ENCODE data around the gene MMP14. TPM values are rescaled to one million over a fixed set of nuclear protein-coding genes. Genes with fewer than 3 reads are reported as not detected.
A peak's percentile ranks its signal among the peaks of the same experiment; 100 is the strongest.
"Not testable (repeated sequence)": the region's sequence is repeated elsewhere in the genome, so short reads cannot be mapped to it uniquely, and the experiment has no call there.

MMP14 gene
- total RNA-seq (10 to 100 TPM in 3 of 4 donors, 1 to 10 TPM in 1; 9.6 to 18.5 (median 14.7) TPM), polyA plus RNA-seq (10 to 100 TPM in 2 of 3 donors, 1 to 10 TPM in 1; 7.6 to 15.1 (median 10.0) TPM)
- long read RNA-seq, donor 1, partial matches to known transcripts = 0 of 1 reads
- long read RNA-seq, donor 1, other reads (novel, unspliced or antisense) = 0 of 1 reads
- long read RNA-seq, donor 2 = 0 reads

GRCh38 chr14:22836301-22837113 lies at the start of gene MMP14:
TSS of gene MMP14 (plus strand) at chr14:22836585. CDS start at chr14:22836818, 233 bp downstream.
- WGBS, 3 donors = 5 to 6% (median 5%) methylated on average over 45 to 46 of the region's 46 CpGs
- Histone ChIP-seq H3K27me3 (ENCODE audit: insufficient read depth in 3 of 3, low read length in 2 of 3) (peaks cover 0 to 16% (median 13%) of the 10 kb centered on the region in 3 donors), H3K4me3 (peak within 1 kb of the TSS; percentile 77), H3K27ac (peak within 1 kb of the TSS; percentile 74), H3K36me3 (ENCODE audit: insufficient read depth in 1 of 2, low read depth in 1 of 2) (peaks cover 0 to 42% of the 10 kb centered on the region in 2 donors), H3K4me1 (peaks cover 6% of the 10 kb centered on the region), H3K9me3 (no peaks in the 10 kb centered on the region)
- peak; percentile 77 to 84 for DNase-seq
- intact Hi-C loops (cut with DNase I) = no loop called here
- ATAC-seq = peak; percentile 50 to 68 (median 56)
- no peak for TF ChIP-seq CTCF (IDR thresholded peaks at IDR 0.05)

DNA sequence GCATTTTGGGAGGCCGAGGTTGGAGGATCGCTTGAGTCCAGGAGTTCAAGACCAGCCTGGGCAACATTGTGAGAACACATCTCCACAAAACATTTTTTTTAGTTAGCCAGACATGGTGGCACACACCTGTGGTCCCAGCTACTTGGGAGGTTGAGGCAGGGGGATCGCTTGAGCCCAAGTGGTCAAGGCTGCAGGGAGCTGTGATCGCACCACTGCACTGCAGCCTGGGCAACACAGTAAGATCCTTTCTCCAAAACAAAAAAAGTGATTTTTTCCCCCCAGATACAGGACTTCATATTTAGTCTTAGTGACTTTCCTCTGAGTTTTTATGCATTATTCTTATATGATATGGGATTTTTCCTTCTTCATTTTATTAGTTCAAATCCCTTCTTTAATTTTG lies 49.7 kb upstream of the MMP14 start:
- H3K9me3 ChIP-seq = no peaks in the 10 kb centered on the region
- H3K36me3 ChIP-seq (ENCODE audit: insufficient read depth in 1 of 2, low read depth in 1 of 2) = no peaks in the 10 kb centered on the region
- no peak overlapping the region for H3K27ac ChIP-seq
- 96% methylated on average over 4 of the region's 4 CpGs for WGBS, 3 donors
- H3K27me3 ChIP-seq (ENCODE audit: insufficient read depth in 3 of 3, low read length in 2 of 3) = no peaks in the 10 kb centered on the region
- no peak overlapping the region for H3K4me3 ChIP-seq
- DNase-seq (no peak), ATAC-seq (no peak)
- no peaks in the 10 kb centered on the region for H3K4me1 ChIP-seq
- TF ChIP-seq CTCF (IDR thresholded peaks at IDR 0.05) = no peak
- intact Hi-C loops (cut with DNase I) = no loop called here

DNA sequence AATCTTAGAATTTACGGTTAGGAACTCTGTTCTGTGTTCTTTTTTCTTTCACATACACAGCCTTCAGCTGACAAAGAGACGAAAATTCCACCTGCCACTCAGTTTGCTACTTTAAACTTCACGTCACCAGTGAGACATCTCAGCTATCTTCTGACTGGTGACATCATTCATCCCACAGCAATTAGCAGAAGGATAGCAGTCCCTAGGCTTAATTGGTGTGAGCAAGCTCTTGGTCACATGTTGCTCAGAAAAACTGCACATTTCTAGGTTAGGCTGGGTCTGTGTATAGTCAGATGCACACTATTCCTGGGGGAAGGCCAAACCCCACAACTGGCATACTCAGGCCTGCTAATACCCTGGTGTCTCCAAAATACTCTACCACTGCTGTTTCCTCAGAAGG lies 45.1 kb upstream of the MMP14 start:
- Histone ChIP-seq H3K36me3 (ENCODE audit: insufficient read depth in 1 of 2, low read depth in 1 of 2) (no peaks in the 10 kb centered on the region), H3K27me3 (ENCODE audit: insufficient read depth in 3 of 3, low read length in 2 of 3) (peaks cover 0 to 3% (median 0%) of the 10 kb centered on the region in 3 donors), H3K4me3 (no peak overlapping the region), H3K9me3 (no peaks in the 10 kb centered on the region), H3K27ac (peak overlapping the region; percentile 32), H3K4me1 (no peaks in the 10 kb centered on the region)
- intact Hi-C loops (cut with DNase I) = no loop called here
- TF ChIP-seq CTCF (IDR thresholded peaks at IDR 0.05) = no peak
- 37 to 47% (median 39%) methylated on average over 3 of the region's 3 CpGs for WGBS, 3 donors
- ATAC-seq (peak in 2 of 4 donors; percentile 33 to 74), DNase-seq (no peak)

- H3K27ac ChIP-seq = no peak overlapping the region
- ATAC-seq = no peak
- intact Hi-C loops (cut with DNase I) = no loop called here
- no peak for TF ChIP-seq CTCF (IDR thresholded peaks at IDR 0.05)
- no peaks in the 10 kb centered on the region for H3K9me3 ChIP-seq
- H3K4me3 ChIP-seq = no peak overlapping the region
- DNase-seq = no peak
- H3K4me1 ChIP-seq = no peaks in the 10 kb centered on the region
- 80 to 98% (median 87%) methylated on average over 2 of the region's 2 CpGs for WGBS, 3 donors
- no peaks in the 10 kb centered on the region for H3K36me3 ChIP-seq (ENCODE audit: insufficient read depth in 1 of 2, low read depth in 1 of 2)
- H3K27me3 ChIP-seq (ENCODE audit: insufficient read depth in 3 of 3, low read length in 2 of 3) = peaks cover 0 to 4% (median 0%) of the 10 kb centered on the region in 3 donors
Measured at GRCh38 chr14:22792158-22792557, 44.2 kb upstream of the MMP14 start.

DNA sequence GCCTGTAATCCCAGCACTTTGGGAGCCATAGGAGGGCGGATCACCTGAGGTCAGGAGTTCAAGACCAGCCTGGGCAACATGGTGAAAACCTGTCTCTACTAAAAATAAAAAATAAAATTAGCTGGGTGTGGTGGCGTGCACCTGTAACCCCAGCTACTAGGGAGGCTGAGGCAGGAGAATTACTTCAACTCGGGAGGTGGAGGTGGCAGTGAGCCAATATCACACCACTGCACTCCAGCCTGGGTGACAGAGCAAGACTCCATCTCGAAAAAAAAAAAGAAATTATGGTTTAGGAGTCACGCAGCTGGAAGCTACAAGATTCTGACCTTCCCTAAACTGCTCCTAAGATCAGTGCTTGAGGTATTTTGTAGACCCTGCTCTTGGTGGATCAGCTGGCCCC lies 42.8 kb upstream of the MMP14 start:
- DNase-seq; intact Hi-C loops (cut with DNase I); H3K27ac ChIP-seq; H3K36me3 ChIP-seq (ENCODE audit: insufficient read depth in 1 of 2, low read depth in 1 of 2); H3K4me3 ChIP-seq; H3K9me3 ChIP-seq; H3K27me3 ChIP-seq (ENCODE audit: insufficient read depth in 3 of 3, low read length in 2 of 3); H3K4me1 ChIP-seq; ATAC-seq: not testable (repeated sequence)
- WGBS, 3 donors = 78 to 83% (median 80%) methylated on average over 5 of the region's 5 CpGs

All from psoas muscle (tissue), 8 donors.